NCI-H1417 (cell line): ENCODE measurements around the gene ZNF700.
"Not testable (repeated sequence)": the region's sequence is repeated elsewhere in the genome, so short reads cannot be mapped to it uniquely, and the experiment has no call there.

Source experiments
- DNase-seq, 3 experiments: peaks; one replicate each; lab custom pipeline; 2025; lab: John Stamatoyannopoulos, UW

ZNF700 gene

GRCh38 chr19:11941361-11941887 is 16.5 kb downstream of the ZNF700 start:
- DNase-seq, result not testable (repeated sequence)

- no peak for DNase-seq
Observed at GRCh38 chr19:11942008-11942842, 17.3 kb downstream of the ZNF700 start.

- DNase-seq, result peak in 1 of 3 experiments; percentile 7
Observed at GRCh38 chr19:11942843-11943108, 17.9 kb downstream of the ZNF700 start.

GRCh38 chr19:11944656-11945055 is 19.7 kb downstream of the ZNF700 start:
- DNase-seq, result no peak

DNA sequence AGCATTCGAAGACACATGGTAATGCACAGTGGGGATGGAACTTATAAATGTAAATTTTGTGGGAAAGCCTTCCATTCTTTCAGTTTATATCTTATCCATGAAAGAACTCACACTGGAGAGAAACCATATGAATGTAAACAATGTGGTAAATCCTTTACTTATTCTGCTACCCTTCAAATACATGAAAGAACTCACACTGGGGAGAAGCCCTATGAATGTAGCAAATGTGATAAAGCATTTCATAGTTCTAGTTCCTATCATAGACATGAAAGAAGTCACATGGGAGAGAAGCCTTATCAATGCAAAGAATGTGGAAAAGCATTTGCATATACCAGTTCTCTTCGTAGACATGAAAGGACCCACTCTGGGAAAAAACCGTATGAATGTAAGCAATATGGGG is 23.7 kb downstream of the ZNF700 start:
- no peak for DNase-seq

- DNase-seq, result peak in 1 of 3 experiments; percentile 3
Observed at GRCh38 chr19:11949201-11949600, 24.3 kb downstream of the ZNF700 start.

- not testable (repeated sequence) for DNase-seq
Observed at GRCh38 chr19:11949614-11950080, 24.7 kb downstream of the ZNF700 start.

GRCh38 chr19:11950312-11950711 is 25.4 kb downstream of the ZNF700 start:
- DNase-seq, result no peak

DNA sequence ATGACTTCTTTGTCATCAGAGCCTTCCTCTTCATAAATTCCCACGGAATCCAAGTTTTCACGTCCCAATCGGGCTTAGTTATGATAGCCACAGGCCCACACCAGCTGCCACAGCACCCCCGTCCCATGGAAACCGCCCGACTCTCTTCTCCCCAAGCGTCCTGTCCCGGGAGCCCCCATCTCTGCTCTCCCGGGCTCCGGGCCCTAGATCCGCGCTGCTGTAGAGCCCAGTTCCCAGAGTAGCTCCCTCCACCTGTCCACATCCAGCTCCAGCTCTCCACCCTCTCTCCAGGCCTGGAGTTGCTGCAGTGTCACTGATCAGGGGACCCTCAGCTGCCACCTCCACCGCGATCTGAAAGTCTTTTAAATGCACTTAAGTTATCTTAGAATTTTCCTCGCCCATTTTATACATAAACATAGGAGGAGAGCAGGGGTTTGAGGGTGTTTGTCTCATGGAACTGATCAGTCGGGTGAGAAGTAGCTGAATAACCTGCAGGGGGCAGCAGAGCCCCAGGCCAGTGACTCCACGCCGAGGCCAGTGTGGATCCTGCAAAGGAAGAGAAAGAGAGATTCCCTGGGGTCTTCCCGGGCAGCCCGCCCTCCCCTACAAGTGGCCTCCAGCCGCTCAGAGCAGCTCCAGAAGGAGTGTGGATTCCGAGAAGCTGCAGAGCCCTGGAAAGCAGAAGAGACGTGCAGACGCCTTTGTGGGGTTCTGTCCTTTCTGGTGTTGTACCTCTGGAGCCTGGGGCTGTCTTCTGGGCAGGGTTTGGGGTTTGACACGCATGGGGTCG is 38.9 kb downstream of the ZNF700 start:
- DNase-seq, result peak; percentile 43 to 89 (median 71)

DNA sequence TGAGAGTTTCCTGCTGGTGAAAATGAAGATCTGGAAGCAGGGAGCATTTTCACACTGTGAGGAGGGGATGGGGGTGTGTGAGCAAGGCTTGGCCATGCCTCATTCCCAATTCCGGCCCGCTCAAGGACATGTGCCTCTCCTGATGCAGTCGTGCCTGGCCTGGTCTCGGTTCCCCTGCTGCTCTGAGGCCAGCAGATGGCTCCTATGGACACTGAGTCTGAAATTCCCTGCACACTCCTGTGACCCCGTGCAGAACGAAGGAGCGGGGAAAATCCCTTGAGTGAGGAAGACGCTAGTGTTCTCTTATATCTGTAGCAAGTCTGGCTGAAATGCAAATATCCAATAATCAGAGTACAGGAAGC is 39.6 kb downstream of the ZNF700 start:
- DNase-seq, result no peak

GRCh38 chr19:11964858-11965645 is 40.1 kb downstream of the ZNF700 start, which contains the start of gene ZNF763:
TSS of gene ZNF763 (plus strand) at chr19:11965040. CDS start at chr19:11965209, 169 bp downstream.
- DNase-seq, result peak; percentile 13 to 95 (median 90)

- DNase-seq, result no peak
Observed at GRCh38 chr19:11970174-11970573, 45.3 kb downstream of the ZNF700 start.

DNA sequence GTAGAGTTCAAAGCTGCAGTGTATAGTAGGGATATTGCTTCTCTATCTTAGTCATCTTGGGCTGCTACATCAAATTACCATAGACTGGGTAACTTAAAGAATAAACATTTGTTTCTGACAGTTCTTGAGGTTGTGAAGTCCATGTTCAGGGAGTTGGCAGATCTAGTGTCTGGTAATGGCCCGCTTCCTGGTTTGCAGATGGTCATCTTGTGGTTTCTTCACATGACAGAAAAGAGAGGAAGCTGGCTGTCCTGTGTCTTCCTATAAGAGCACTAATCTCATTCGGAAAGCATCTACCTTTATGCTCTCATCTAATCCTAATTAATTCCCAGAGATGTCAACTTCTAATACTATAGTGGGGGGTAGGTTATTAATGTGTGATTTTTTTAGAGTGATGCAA is 46.1 kb downstream of the ZNF700 start:
- no peak for DNase-seq

DNA sequence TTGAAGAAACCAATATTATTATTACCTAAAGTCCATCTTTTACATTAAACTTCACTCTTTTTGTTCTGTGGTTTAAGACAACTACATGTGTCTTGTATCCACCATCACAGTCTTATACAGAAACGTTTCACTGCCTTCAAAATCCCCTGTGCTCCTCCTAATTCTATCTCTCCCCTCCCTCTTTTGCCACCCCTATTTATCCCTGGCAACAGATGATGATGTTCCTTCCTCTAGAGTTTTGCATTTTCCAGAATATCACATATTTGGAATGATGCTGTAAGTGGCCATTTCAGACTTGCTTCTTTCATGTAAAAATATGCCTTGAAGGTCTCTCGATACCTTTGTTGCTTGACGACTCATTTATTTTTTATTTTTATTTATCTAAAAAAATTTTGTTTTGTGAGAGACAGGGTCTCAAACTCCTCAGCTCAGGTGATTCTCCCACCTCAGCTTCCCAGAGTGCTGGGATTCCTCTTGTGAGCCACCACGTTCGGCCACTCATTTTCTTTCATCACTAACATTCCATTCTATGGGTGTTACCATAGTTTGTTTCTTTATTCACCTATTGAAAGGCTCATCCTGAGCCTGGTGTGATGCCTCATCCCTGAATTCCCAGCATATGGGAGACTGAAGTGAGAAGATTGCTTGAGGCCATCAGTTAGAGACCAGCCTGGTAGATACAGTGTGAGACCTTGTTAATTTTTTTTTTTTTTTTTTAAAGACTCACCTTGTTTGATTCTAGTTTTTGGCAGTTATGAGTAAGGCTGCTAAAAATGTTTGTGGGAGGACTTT is 48.3 kb downstream of the ZNF700 start:
- no peak for DNase-seq

- no peak for DNase-seq
Observed at GRCh38 chr19:11978492-11979100, 53.7 kb downstream of the ZNF700 start.

DNA sequence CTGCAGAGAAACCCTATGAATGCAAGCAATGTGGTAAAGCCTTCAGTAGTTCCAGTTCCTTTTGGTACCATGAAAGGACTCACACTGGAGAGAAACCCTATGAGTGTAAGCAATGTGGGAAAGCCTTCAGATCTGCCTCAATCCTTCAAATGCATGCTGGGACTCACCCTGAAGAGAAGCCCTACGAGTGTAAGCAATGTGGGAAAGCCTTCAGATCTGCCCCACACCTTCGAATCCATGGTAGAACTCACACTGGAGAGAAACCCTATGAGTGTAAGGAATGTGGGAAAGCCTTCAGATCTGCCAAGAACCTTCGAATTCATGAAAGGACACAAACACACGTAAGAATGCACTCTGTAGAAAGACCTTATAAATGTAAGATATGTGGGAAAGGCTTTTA is 54.6 kb downstream of the ZNF700 start:
- DNase-seq, result no peak

DNA sequence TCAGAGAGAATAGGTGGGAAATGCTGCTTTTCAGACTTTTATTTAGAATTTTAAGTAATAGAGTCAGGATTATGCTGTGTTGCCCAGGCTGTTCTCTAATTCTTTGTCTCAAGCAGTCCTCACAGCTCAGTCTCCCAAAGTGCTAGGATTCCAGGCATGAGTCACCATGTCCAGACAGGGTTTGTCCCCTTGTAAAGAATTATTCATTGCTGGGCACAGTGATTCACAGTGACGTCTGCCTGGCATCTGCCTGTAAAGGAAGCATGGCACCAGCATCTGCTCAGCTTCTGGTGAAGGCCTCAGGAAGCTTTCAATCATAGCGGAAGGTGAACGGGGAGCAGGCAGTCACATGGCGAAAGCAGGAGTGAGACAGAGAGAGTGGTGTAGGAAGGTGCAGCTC is 57.6 kb downstream of the ZNF700 start:
- no peak for DNase-seq

DNA sequence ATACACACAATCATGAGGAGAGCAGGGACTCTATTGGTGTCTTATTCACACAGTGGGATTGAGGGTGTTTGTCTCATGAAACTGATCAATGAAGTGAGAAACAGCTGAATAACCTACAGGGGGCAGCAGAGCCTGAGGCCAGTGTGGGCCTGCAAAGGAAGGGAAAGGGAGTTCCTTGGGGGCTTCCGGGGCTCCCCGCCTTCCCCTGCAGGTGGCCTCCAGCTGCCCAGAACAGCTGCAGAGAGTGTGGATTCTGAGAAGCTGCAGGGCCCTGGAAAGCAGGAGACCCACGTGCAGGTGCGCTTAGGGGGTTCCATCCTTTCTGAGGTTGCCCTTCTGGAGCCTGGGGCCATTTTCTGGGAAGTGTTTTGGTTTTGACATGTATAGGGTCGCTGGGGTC is 60.1 kb downstream of the ZNF700 start:
- DNase-seq, result peak in 1 of 3 experiments; percentile 26

DNA sequence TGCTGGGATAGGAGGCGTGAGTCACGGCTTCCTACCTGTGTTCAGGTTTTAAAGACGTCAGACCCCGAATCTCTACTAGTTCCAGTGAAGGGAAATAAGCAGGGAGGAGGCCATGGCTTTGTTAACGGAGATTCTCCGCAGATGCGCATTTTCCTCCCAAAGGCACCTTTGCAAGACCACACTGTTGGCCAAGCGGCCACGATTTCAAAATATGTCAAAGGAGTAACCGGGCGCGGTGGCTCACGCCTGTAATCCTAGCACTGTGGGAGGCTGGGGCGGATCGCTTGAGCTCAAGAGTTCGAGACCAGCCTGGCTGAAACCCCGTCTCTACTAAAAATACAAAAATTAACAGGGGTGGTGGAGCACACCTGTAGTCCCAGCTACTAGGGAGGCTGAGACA is 61.8 kb downstream of the ZNF700 start:
- no peak for DNase-seq

DNA sequence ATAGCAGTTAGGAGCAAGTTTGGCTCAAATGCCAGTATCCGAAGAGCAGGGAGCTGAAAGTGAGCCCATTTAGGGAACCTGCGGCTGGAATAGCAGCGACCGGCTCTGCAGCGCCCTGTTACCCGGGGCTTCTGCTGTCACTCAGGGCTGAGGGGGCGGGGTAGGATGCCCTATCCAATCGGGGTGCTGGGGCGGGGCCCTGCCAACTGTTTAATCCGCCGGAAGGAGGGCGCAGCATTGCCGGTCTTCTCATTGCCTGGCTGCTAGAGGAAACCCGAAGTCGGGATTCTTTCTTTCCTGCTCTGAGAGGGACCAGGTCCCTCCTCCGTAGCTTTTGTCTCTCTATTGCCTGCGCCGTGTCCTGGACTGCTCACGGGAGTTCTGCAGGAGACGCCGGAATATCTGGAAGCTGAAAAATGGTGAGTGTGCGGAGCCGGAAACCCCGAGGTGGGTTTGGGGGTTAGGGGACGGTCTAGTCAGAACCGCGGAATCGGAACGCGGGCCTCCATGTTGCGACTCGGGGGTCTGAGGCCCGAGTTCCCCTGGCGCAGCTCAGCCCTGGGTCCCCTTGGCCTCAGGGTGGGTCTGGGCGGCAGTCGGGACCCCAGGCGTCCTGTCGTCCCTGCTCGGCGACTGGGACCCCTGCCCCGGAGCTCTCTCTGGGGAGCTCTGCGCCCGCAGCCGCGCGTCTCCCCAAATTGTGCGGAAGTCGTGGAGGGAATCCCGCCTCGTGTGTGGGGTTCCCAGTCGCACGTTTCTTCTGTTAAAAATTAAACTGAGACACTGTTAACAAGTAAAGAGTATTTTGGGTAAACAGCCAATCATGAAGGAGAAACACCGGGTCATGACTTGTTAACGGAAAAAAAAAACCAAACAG is 62.7 kb downstream of the ZNF700 start:
- DNase-seq, result peak; percentile 78 to 97 (median 95)
